Measurements from ENCODE around the gene PSMB9.
A peak's percentile ranks its signal among the peaks of the same experiment; 100 is the strongest.
"Not testable (repeated sequence)": the region's sequence is repeated elsewhere in the genome, so short reads cannot be mapped to it uniquely, and the experiment has no call there.

The PSMB9 gene

GRCh38 chr6:32853541-32854375 is at the start of gene PSMB9, which contains the start of gene TAP1:
PSMB9 (plus strand) TSS chr6:32854192; CDS start chr6:32854230, 38 bp downstream.
TAP1 (minus strand) TSS chr6:32853704; CDS start chr6:32853636, 68 bp downstream.
- FAIRE-seq: peak; percentile 64

- FAIRE-seq: not testable (repeated sequence)
These were observed 48.6 kb upstream of the PSMB9 start for GRCh38 chr6:32805404-32805803.

GRCh38 chr6:32807020-32807580 is 46.9 kb upstream of the PSMB9 start:
- no peak for FAIRE-seq

- no peak for FAIRE-seq
These were observed 44.8 kb upstream of the PSMB9 start for GRCh38 chr6:32809171-32809570.

GRCh38 chr6:32814145-32814544 is 39.8 kb upstream of the PSMB9 start:
- no peak for FAIRE-seq

GRCh38 chr6:32815115-32815514 is 38.9 kb upstream of the PSMB9 start:
- no peak for FAIRE-seq

GRCh38 chr6:32815996-32816395 is 38.0 kb upstream of the PSMB9 start:
- no peak for FAIRE-seq

GRCh38 chr6:32816746-32817204 is 37.2 kb upstream of the PSMB9 start, which contains the start of gene HLA-DOB:
HLA-DOB (minus strand) TSS chr6:32817002; CDS start chr6:32816951, 51 bp downstream.
- peak; percentile 75 for FAIRE-seq

- no peak for FAIRE-seq
These were observed 35.1 kb upstream of the PSMB9 start for GRCh38 chr6:32818867-32819266.

- no peak for FAIRE-seq
These were observed 34.3 kb upstream of the PSMB9 start for GRCh38 chr6:32819729-32820128.

- FAIRE-seq: peak; percentile 91
These were observed 28.0 kb upstream of the PSMB9 start for GRCh38 chr6:32825966-32826365.

GRCh38 chr6:32827025-32827424 is 27.0 kb upstream of the PSMB9 start:
- no peak for FAIRE-seq

GRCh38 chr6:32829495-32829894 is 24.5 kb upstream of the PSMB9 start:
- FAIRE-seq: no peak

GRCh38 chr6:32830017-32830416 is 24.0 kb upstream of the PSMB9 start:
- no peak for FAIRE-seq

- no peak for FAIRE-seq
These were observed 23.1 kb upstream of the PSMB9 start for GRCh38 chr6:32830936-32831335.

GRCh38 chr6:32832535-32832934 is 21.5 kb upstream of the PSMB9 start:
- FAIRE-seq: no peak

GRCh38 chr6:32833664-32834063 is 20.3 kb upstream of the PSMB9 start:
- FAIRE-seq: no peak

- FAIRE-seq: no peak
These were observed 18.7 kb upstream of the PSMB9 start for GRCh38 chr6:32835167-32835893.

GRCh38 chr6:32836873-32837272 is 17.1 kb upstream of the PSMB9 start:
- no peak for FAIRE-seq

GRCh38 chr6:32837651-32838113 is 16.3 kb upstream of the PSMB9 start:
- FAIRE-seq: no peak

- FAIRE-seq: peak; percentile 81
These were observed 15.7 kb upstream of the PSMB9 start, which contains the start of gene TAP2 for GRCh38 chr6:32838114-32838958. TAP2 (minus strand) TSS chr6:32838739; CDS start chr6:32838233, 506 bp downstream.

GRCh38 chr6:32839356-32839755 is 14.6 kb upstream of the PSMB9 start:
- no peak for FAIRE-seq
